Fibroblast of lung (primary cell): Measurements from ENCODE around the gene EPS8. TPM values are rescaled to one million over a fixed set of nuclear protein-coding genes. Genes with fewer than 3 reads are reported as not detected.

Experiments
- DNase-seq, 2 donors: peaks; one replicate each; pipeline versions ENCODE4 v3.0.0 to v3.0.0-alpha.2; 2010; ENCODE audit warnings: low read depth in 2 of 2
- H2AFZ ChIP-seq: 2 replicates; pipeline ENCODE4 v1.5.1; 2012; ENCODE audit warnings: low read length, control low read depth, inconsistent platforms
- H3K27ac ChIP-seq: 2 replicates; pipeline ENCODE4 v1.5.1; 2011; ENCODE audit warnings: low read length, control low read depth; ENCODE audit not compliant: insufficient read depth
- H3K27me3 ChIP-seq: 2 replicates; pipeline ENCODE4 v1.5.1; 2011; ENCODE audit warnings: mild to moderate bottlenecking, low read length; ENCODE audit not compliant: control insufficient read depth, insufficient read depth
- H3K36me3 ChIP-seq: 2 replicates; pipeline ENCODE4 v1.5.1; 2011; ENCODE audit warnings: low read length; ENCODE audit not compliant: control insufficient read depth, insufficient read depth
- H3K4me1 ChIP-seq: 2 replicates; pipeline ENCODE4 v1.5.1; 2011; ENCODE audit warnings: low read length; ENCODE audit not compliant: control insufficient read depth, insufficient read depth; ENCODE audit errors: extremely low read depth
- H3K4me2 ChIP-seq: 2 replicates; pipeline ENCODE4 v1.5.1; 2011; ENCODE audit warnings: low read length, control low read depth; ENCODE audit not compliant: insufficient read depth; ENCODE audit errors: extremely low read depth
- H3K4me3 ChIP-seq, 4 experiments: fragments of 200-600 bp in 1 of 4; sonication (generic) in 1 of 4; replicated peaks in 1 of 4; 2 replicates each; pipeline ENCODE4 v1.5.1; 2011 to 2016; ENCODE audit warnings: low read length in 4 of 4, low read depth in 3 of 4, mild to moderate bottlenecking in 3 of 4, control low read depth in 2 of 4, inconsistent platforms in 1 of 4, mixed read lengths in 1 of 4; ENCODE audit not compliant: insufficient read depth in 1 of 4; ENCODE audit errors: control extremely low read depth in 1 of 4
- H3K79me2 ChIP-seq: 2 replicates; pipeline ENCODE4 v1.5.1; 2012; ENCODE audit warnings: mild to moderate bottlenecking, low read length, inconsistent platforms; ENCODE audit not compliant: control insufficient read depth, insufficient read depth
- H3K9ac ChIP-seq: 2 replicates; pipeline ENCODE4 v1.5.1; 2011; ENCODE audit warnings: mild to moderate bottlenecking, low read length, control low read depth; ENCODE audit not compliant: insufficient read depth
- H3K9me3 ChIP-seq: 2 replicates; pipeline ENCODE4 v1.5.1; 2012; ENCODE audit warnings: low read depth, low read length; ENCODE audit not compliant: control insufficient read depth, insufficient read depth
- H4K20me1 ChIP-seq: 2 replicates; pipeline ENCODE4 v1.5.1; 2011; ENCODE audit warnings: low read length; ENCODE audit not compliant: control insufficient read depth, insufficient read depth; ENCODE audit errors: extremely low read depth
- EZH2 ChIP-seq: IDR thresholded peaks from 2 replicates; pipeline ENCODE4 v1.5.1; 2012; ENCODE audit warnings: low read length, control low read depth, mild to moderate bottlenecking; ENCODE audit errors: missing control alignments
- polyA plus RNA-seq, 2 donors: library from polyadenylated mRNA; depleted of rRNA in 1 of 2; stranded (reverse) in 1 of 2; unstranded in 1 of 2; fragments of >200 nt; gene quantifications; 2 replicates each; pipeline ENCODE4 v1.2.1, GENCODE V29; 2011 to 2012; ENCODE audit warnings: missing spikeins in 1 of 2
- total RNA-seq: library from RNA; depleted of rRNA; stranded (reverse); fragments of >200 nt; gene quantifications from 2 replicates; pipeline ENCODE4 v1.2.1, GENCODE V29; 2014
- TF ChIP-seq, protein P1 (sequence below), 2 donors: IDR thresholded peaks in 1 of 2; conservative IDR thresholded peaks in 1 of 2; 1 replicate in 1 of 2; 2 replicates in 1 of 2; pipeline ENCODE4 v1.5.1; 2011 to 2012; ENCODE audit warnings: low read length in 2 of 2, control low read depth in 1 of 2, inconsistent platforms in 1 of 2, low read depth in 1 of 2, mild to moderate bottlenecking in 1 of 2

EPS8 gene
- total and polyA plus RNA-seq, 2 donors (not counting 1 experiment from before 2014, with no cell fraction given) = 96.3 to 108 TPM

DNA sequence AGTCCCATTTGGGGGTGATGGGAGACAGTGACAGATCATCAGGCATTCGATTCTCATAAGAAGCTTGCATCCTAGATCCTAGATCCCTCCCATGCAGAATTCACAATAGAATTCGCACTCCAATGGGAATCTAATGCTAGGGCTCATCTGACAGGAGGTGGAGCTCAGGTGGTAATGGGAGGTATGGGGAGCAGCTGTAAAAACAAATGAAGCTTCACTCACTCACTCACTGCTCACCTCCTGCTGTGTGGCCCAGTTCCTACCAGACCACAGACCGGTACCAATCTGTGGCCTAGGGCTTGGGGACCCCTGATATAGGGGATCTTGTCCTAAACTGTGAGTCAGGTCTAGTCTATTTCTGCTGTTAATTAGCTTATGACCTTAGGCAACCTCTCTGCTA is 40.1 kb upstream of the EPS8 start:
- no peak for DNase-seq
- no peak for TF ChIP-seq EZH2
- TF ChIP-seq, protein P1, sequence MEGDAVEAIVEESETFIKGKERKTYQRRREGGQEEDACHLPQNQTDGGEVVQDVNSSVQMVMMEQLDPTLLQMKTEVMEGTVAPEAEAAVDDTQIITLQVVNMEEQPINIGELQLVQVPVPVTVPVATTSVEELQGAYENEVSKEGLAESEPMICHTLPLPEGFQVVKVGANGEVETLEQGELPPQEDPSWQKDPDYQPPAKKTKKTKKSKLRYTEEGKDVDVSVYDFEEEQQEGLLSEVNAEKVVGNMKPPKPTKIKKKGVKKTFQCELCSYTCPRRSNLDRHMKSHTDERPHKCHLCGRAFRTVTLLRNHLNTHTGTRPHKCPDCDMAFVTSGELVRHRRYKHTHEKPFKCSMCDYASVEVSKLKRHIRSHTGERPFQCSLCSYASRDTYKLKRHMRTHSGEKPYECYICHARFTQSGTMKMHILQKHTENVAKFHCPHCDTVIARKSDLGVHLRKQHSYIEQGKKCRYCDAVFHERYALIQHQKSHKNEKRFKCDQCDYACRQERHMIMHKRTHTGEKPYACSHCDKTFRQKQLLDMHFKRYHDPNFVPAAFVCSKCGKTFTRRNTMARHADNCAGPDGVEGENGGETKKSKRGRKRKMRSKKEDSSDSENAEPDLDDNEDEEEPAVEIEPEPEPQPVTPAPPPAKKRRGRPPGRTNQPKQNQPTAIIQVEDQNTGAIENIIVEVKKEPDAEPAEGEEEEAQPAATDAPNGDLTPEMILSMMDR (conservative IDR thresholded peaks at IDR 0.05 in 1 of 2, IDR thresholded peaks at IDR 0.05 in 1 of 2; ENCODE audit: low read depth in 1 of 2, low read length in 2 of 2) = no peak
- H3K36me3 ChIP-seq = no peaks in the 10 kb centered on the region
- no peak overlapping the region for H3K9ac ChIP-seq
- no peaks in the 10 kb centered on the region for H3K4me1 ChIP-seq
- no peak overlapping the region for H3K4me3 ChIP-seq
- H3K27me3 ChIP-seq = no peaks in the 10 kb centered on the region
- no peak overlapping the region for H2AFZ ChIP-seq
- no peak overlapping the region for H3K27ac ChIP-seq
- no peaks in the 10 kb centered on the region for H3K9me3 ChIP-seq
- H3K79me2 ChIP-seq = no peaks in the 10 kb centered on the region
- no peaks in the 10 kb centered on the region for H4K20me1 ChIP-seq
- no peak overlapping the region for H3K4me2 ChIP-seq

GRCh38 chr12:15827136-15827535 is 37.9 kb upstream of the EPS8 start:
- Histone ChIP-seq H3K4me1 (no peaks in the 10 kb centered on the region), H3K4me2 (no peak overlapping the region), H3K4me3 (no peak overlapping the region), H3K9me3 (no peaks in the 10 kb centered on the region), H3K36me3 (no peaks in the 10 kb centered on the region), H3K79me2 (no peaks in the 10 kb centered on the region), H3K27ac (no peak overlapping the region), H3K9ac (no peak overlapping the region), H4K20me1 (no peaks in the 10 kb centered on the region), H2AFZ (no peak overlapping the region), H3K27me3 (no peaks in the 10 kb centered on the region)
- TF ChIP-seq EZH2 = no peak
- TF ChIP-seq, protein P1 (conservative IDR thresholded peaks at IDR 0.05 in 1 of 2, IDR thresholded peaks at IDR 0.05 in 1 of 2; ENCODE audit: low read depth in 1 of 2, low read length in 2 of 2) = no peak
- no peak for DNase-seq

- H3K36me3 ChIP-seq = no peaks in the 10 kb centered on the region
- no peak for TF ChIP-seq EZH2
- TF ChIP-seq, protein P1 (conservative IDR thresholded peaks at IDR 0.05 in 1 of 2, IDR thresholded peaks at IDR 0.05 in 1 of 2; ENCODE audit: low read depth in 1 of 2, low read length in 2 of 2) = no peak
- no peak for DNase-seq
- no peak overlapping the region for H3K9ac ChIP-seq
- no peaks in the 10 kb centered on the region for H3K79me2 ChIP-seq
- no peak overlapping the region for H2AFZ ChIP-seq
- no peaks in the 10 kb centered on the region for H4K20me1 ChIP-seq
- no peak overlapping the region for H3K4me3 ChIP-seq
- H3K9me3 ChIP-seq = no peaks in the 10 kb centered on the region
- H3K4me2 ChIP-seq = no peak overlapping the region
- no peaks in the 10 kb centered on the region for H3K27me3 ChIP-seq
- no peaks in the 10 kb centered on the region for H3K4me1 ChIP-seq
- H3K27ac ChIP-seq = no peak overlapping the region
Observed at GRCh38 chr12:15824516-15824915, 35.3 kb upstream of the EPS8 start.
